Ovary (tissue), 9 donors: ENCODE results near the gene RIPOR3. TPM values are rescaled to one million over a fixed set of nuclear protein-coding genes. Genes with fewer than 3 reads are reported as not detected.
A peak's percentile ranks its signal among the peaks of the same experiment; 100 is the strongest.
"Not testable (repeated sequence)": the region's sequence is repeated elsewhere in the genome, so short reads cannot be mapped to it uniquely, and the experiment has no call there.

ENCODE experiments used
- DNase-seq, 5 donors: peaks; one replicate each; pipeline ENCODE4 v3.0.0-alpha.2; 2019 to 2020
- H3K27ac ChIP-seq, 2 donors: fragments of 200-600 bp; one replicate each; pipeline versions ENCODE4 v1.5.1 to v1.8.0; 2019 to 2022
- H3K27me3 ChIP-seq: fragments of 200-600 bp; one replicate; pipeline ENCODE4 v1.8.0; 2022
- H3K36me3 ChIP-seq: fragments of 200-600 bp; sonication (generic); one replicate; pipeline ENCODE4 v1.5.1; 2019
- H3K4me1 ChIP-seq: one replicate; pipeline ENCODE4 v1.8.1; 2013; ENCODE audit warnings: mild to moderate bottlenecking, moderate library complexity; ENCODE audit not compliant: insufficient read depth
- H3K4me3 ChIP-seq: fragments of 200-600 bp; sonication (generic); one replicate; pipeline ENCODE4 v1.5.1; 2017
- H3K9me3 ChIP-seq, 2 donors: fragments of 200-600 bp in 1 of 2; sonication (generic) in 1 of 2; one replicate each; pipeline versions ENCODE4 v1.5.1 to v1.8.1; 2013 to 2019; ENCODE audit warnings: mild to moderate bottlenecking in 1 of 2, moderate library complexity in 1 of 2
- EP300 ChIP-seq: sonication (generic); formaldehyde crosslinking; IDR thresholded peaks from one replicate; pipeline ENCODE4 v1.6.1; 2017; ENCODE audit warnings: antibody characterized with exemption
- POLR2A ChIP-seq: fragments of 450-650 bp; IDR thresholded peaks from one replicate; pipeline ENCODE4 v1.6.1; 2017; ENCODE audit warnings: antibody characterized with exemption, mild to moderate bottlenecking, moderate library complexity
- WGBS, 3 donors: extraction: QIAGEN DNeasy Blood & Tissue Kit in 1 of 3; methylation state at CpG; one replicate each; pipeline versions ENCODE4 v1.1.5 to v1.1.7; 2013 to 2017; 5-methylcytosine and 5-hydroxymethylcytosine counted together
- intact Hi-C, 4 donors: fragments of 100-400 bp; cut with DNase I; formaldehyde crosslinking; loops; one replicate each; pipeline versions ENCODE4 v1.11.0 to v1.15.1; 2022 to 2023
- polyA plus RNA-seq, 2 donors: library from polyadenylated mRNA; stranded (reverse); fragments of 200-250 nt in 1 of 2; fragments of 350-450 nt in 1 of 2; fragmentation: Illumina TruSeq in 1 of 2; extraction: RNeasy Lipid Tissue Mini Kit (QIAGEN cat#74804) in 1 of 2; gene quantifications; one replicate each; pipeline ENCODE4 v1.2.3, GENCODE V29; 2013 to 2014
- total RNA-seq, 7 donors: library from RNA; depleted of rRNA in 2 of 7; stranded (reverse); fragments of >200 nt in 2 of 7; fragmentation: NEBNext Ultra II Directional in 3 of 7; extraction: Animal tissue kit (Norgen Biotek cat#: 25700) in 3 of 7; gene quantifications; one replicate each; pipeline versions ENCODE4 v1.1.0 to v1.2.4, GENCODE V29; 2016 to 2023
- TF ChIP-seq, protein P1 (sequence below), 3 donors: fragments of 450-650 bp in 2 of 3; fragments of 200-600 bp in 1 of 3; IDR thresholded peaks; one replicate each; pipeline versions ENCODE4 v1.5.1 to v1.8.0; 2016 to 2022; ENCODE audit warnings: antibody characterized with exemption in 3 of 3, mild to moderate bottlenecking in 1 of 3
- donor health status: DM: no; HTN: no; CAD: no; lungs with moderate emphysema.
- donor health status: DM: no; HTN: no; CAD: no.
- donor health status: Bipolar disorder and iron deficiency.
- donor health status: DM: yes; HTN: yes; CAD: no.
- donor health status: DM: no; HTN: no; CAD: no.
- donor health status: DM: yes; HTN: yes; CAD: no.

Gene RIPOR3
- total and polyA plus RNA-seq, 9 donors, result 1.3 to 22.7 (median 8.0) TPM

DNA sequence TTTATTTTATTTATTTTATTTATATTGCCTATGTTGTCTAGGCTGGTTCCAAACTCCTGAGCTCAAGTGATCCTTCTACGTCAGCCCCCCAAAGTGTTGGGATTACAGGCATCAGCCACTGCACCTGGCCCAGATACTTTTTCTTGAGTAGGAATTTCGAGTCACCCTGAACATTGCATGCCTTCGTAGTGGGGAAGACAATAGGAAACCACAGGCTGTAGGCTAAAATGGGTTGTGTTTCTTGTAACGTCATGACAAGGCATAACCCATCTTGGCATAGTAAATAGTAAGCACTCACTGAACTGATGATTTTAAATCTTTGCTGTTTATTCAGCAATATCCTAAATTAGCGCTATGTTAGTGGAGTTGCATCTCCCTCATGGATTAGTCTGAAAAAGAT, 146.2 kb downstream of the RIPOR3 start:
- intact Hi-C loops, result no loop called here
- H3K9me3 ChIP-seq, result no peaks in the 10 kb centered on the region
- H3K4me1 ChIP-seq, result peaks cover 24% of the 10 kb centered on the region
- H3K27ac ChIP-seq, result no peak overlapping the region
- H3K27me3 ChIP-seq, result no peaks in the 10 kb centered on the region
- no peak for DNase-seq
- H3K36me3 ChIP-seq, result no peaks in the 10 kb centered on the region
- H3K4me3 ChIP-seq, result no peak overlapping the region
- 88 to 92% (median 91%) methylated on average over 5 of the region's 5 CpGs for WGBS, 3 donors
- TF ChIP-seq, protein P1, sequence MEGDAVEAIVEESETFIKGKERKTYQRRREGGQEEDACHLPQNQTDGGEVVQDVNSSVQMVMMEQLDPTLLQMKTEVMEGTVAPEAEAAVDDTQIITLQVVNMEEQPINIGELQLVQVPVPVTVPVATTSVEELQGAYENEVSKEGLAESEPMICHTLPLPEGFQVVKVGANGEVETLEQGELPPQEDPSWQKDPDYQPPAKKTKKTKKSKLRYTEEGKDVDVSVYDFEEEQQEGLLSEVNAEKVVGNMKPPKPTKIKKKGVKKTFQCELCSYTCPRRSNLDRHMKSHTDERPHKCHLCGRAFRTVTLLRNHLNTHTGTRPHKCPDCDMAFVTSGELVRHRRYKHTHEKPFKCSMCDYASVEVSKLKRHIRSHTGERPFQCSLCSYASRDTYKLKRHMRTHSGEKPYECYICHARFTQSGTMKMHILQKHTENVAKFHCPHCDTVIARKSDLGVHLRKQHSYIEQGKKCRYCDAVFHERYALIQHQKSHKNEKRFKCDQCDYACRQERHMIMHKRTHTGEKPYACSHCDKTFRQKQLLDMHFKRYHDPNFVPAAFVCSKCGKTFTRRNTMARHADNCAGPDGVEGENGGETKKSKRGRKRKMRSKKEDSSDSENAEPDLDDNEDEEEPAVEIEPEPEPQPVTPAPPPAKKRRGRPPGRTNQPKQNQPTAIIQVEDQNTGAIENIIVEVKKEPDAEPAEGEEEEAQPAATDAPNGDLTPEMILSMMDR (IDR thresholded peaks at IDR 0.05), result no peak
- TF ChIP-seq POLR2A (no peak), EP300 (no peak)

- WGBS, 3 donors, result 7 to 20% (median 20%) methylated on average over 5 of the region's 5 CpGs
Observed at GRCh38 chr20:50543326-50543725, 148.0 kb downstream of the RIPOR3 start.

GRCh38 chr20:50541606-50542041, 149.7 kb downstream of the RIPOR3 start:
- Histone ChIP-seq H3K9me3 (no peaks in the 10 kb centered on the region), H3K4me3 (no peak overlapping the region), H3K36me3 (no peaks in the 10 kb centered on the region), H3K27ac (peak overlapping the region in 1 of 2 donors; percentile 47), H3K27me3 (no peaks in the 10 kb centered on the region), H3K4me1 (peaks cover 20% of the 10 kb centered on the region)
- TF ChIP-seq EP300, result no peak
- TF ChIP-seq POLR2A, result no peak
- TF ChIP-seq, protein P1 (IDR thresholded peaks at IDR 0.05), result no peak
- 63 to 74% (median 66%) methylated on average over 5 of the region's 5 CpGs for WGBS, 3 donors
- intact Hi-C loops, result no loop called here
- DNase-seq, result no peak

More at GRCh38 chr20:50543326-50543725, 148.0 kb downstream of the RIPOR3 start:
- no peak overlapping the region for H3K4me3 ChIP-seq
- no peaks in the 10 kb centered on the region for H3K27me3 ChIP-seq
- H3K27ac ChIP-seq, result peak overlapping the region in 1 of 2 donors; percentile 13
- DNase-seq, result no peak
- TF ChIP-seq, protein P1 (IDR thresholded peaks at IDR 0.05), result no peak
- TF ChIP-seq EP300, result no peak
- TF ChIP-seq POLR2A, result no peak
- no peaks in the 10 kb centered on the region for H3K36me3 ChIP-seq
- peaks cover 17% of the 10 kb centered on the region for H3K4me1 ChIP-seq
- intact Hi-C loops, result no loop called here
- no peaks in the 10 kb centered on the region for H3K9me3 ChIP-seq

- WGBS, 3 donors, result 41 to 53% (median 48%) methylated on average over 14 of the region's 14 CpGs
- Histone ChIP-seq H3K4me3 (no peak overlapping the region), H3K27me3 (no peaks in the 10 kb centered on the region), H3K4me1 (peaks cover 20% of the 10 kb centered on the region), H3K36me3 (no peaks in the 10 kb centered on the region), H3K9me3 (no peaks in the 10 kb centered on the region), H3K27ac (peak overlapping the region in 1 of 2 donors; percentile 47)
- peak; percentile 55 for TF ChIP-seq EP300
- TF ChIP-seq, protein P1 (IDR thresholded peaks at IDR 0.05), result no peak
- no peak for DNase-seq
- intact Hi-C loops, result no loop called here
Observed at GRCh38 chr20:50540620-50541605, 150.4 kb downstream of the RIPOR3 start.

DNA sequence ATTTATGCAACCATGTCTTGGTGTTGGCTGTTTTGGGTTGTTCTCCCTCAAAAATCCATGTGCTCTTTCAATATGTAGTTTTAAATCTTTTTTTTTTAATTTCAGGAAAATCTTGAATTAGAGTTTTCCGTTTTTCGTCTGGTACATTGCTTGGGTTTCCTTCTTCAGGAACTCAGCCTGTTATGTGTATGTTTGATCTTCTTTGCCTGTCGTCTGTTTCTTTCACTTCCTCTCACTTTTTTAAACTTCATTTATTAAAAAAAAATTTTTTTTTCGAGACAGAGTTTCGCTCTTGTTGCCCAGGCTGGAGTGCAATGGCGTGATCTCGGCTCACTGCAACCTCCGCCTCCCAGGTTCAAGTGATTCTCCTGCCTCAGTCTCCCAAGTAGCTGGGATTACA, 151.5 kb downstream of the RIPOR3 start:
- H3K36me3 ChIP-seq, H3K27me3 ChIP-seq, H3K27ac ChIP-seq, H3K9me3 ChIP-seq, H3K4me3 ChIP-seq, DNase-seq, intact Hi-C loops: not testable (repeated sequence)
- 96 to 98% (median 97%) methylated on average over 8 of the region's 8 CpGs for WGBS, 3 donors
- H3K4me1 ChIP-seq, result peaks cover 26% of the 10 kb centered on the region
